ENCODE data around the gene KCNJ1.

KCNJ1 gene

DNA sequence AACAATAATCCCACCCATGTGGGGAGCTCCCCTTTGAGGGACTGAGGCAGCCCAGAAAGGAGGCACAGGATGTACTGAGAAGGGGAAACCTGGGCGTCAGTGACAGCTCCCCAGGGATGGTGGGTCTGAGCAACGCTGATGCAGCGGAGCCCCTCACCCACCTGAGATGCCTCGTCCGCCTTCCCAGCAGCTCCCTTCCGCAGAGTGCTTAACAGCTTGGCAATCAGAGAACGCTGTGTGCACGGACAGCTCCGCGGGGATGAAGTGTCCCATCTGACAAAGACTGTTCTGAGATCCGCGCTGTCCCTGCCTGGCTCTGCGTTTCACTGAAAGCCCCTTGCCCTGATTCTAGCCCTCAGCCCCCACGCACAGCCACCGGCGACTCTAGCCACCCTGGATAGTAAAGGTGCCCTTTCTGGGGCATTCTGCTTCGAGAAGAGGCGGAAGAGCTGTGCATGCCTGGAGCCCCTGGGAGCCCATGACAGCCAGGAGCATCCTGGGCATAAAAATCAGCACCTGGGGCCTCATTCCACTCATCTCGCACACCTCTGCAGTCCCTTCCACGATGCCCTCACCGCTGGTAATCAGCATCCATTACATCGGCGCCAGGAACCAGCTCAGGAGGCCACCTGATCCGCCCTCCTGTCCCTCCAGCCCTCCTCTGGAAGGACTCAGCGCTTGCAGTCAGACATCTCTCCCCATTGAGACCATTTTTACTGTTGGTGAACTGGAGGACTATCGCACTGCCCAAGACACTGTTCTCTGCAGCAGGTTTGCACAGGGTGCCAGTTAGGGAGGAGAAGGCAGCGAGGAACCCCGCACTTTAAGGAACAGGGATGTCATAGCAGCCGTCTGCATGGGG, 34.8 kb upstream of the KCNJ1 start:
- no peak for DNase-seq

DNA sequence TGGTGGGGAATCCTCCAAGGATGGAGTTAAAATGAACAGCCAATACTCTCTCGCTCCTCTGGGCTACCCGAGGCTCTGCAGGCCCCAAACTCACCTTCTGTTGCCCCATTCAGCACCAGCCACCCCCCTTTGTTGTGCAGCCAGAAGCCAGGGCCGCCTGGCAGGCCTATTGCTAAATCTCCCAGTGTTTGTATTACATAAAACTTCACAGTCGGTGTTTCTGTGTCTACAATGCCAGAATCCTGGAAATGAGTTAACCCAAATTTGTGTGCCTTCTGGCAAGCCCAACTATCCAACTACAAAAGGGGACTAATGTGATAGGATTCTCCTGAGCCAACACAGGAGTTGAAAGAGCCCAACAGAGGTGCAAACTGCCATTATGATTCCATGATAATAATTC, 33.4 kb upstream of the KCNJ1 start:
- DNase-seq, result no peak

DNA sequence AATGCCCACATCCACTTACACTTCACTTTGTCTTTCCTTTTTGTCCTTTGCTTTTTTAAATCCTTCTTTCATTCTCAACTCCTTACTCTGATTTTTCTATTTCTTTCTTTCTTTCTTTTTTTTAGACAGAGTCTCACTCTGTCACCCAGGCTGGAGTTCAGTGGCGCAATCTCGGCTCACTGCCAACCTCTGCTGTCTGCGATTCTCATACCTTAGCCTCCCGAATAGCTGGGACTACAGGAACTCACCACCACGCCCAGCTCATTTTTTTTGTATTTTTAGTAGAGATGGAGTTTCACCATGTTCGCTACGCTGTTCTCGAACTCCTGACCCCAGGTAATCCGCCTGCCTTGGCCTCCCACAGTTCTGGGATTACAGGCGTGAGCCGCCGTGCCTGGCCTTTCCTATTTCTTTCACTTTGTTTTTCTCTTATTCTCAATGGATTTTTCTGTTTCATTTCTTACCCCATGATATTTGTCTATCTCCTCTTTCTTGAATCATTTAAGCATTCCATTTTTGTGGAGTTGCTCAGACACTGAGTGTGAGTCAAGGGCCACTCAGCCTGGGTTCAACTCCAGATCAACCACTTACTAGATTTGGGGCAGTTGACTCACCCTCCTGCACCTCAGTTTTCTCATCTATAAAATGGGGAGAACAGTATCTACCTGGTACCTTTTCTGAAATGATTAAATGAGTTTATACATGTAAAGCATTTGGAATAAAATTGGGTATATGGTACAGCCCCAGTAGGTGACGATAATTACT, 31.7 kb upstream of the KCNJ1 start:
- no peak for DNase-seq

DNA sequence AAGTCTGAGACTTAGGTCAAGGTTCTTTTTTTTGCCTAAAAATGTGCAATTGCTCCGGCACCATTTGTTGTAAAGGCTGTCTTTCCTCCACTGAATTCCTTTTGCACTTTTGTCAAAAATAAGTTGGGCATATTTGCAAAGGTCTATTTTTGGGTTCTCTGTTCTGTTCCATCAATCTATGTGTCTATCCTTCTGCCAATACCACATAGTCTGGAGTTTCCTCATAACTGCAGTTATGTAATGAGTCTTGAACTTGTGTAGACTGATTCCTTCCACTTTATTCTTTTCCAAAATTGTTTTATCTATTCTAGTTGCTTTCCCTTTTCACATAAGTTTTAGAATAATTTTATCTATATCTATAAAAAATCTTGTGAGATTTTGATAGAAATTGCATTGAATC, 30.7 kb upstream of the KCNJ1 start:
- DNase-seq, result no peak

DNA sequence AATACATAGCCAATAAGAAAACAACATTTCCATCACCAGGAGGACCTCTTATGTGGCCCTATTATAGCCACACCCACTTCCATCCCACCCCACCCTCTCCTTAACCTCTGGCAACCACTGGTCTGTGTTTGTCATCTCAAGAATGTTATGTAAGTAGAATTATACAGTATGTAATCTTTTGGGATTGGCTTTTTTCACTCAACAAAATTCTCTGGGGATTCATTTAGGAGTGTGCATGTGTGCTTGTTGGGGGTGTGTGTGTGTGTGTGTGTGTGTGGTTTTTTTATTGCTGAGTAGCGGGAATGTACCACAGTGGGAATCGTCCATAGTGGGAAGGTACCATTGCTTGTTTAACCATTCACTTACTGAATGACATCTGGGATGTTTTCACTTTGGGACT, 29.3 kb upstream of the KCNJ1 start:
- no peak for DNase-seq

DNA sequence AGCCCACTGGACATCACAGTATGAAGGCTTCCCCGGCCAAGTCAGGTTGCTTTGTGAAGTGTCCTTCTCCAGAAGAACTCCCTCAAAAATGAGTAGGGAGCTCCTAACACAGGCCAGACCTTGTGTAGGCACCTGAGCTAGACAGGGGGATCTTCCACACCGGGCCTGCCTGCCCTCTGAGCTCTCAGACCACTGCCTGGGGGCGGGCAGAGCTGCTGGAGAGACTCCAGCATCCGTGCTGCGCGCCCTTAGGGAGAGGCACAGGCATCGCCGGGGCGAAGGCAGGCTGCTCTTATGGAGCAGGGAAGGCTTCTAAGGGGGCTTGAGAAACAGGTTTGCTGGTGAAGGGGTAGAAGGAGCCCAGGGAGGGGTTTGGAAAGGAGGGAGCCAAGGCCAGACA, 28.4 kb upstream of the KCNJ1 start:
- no peak for DNase-seq

DNA sequence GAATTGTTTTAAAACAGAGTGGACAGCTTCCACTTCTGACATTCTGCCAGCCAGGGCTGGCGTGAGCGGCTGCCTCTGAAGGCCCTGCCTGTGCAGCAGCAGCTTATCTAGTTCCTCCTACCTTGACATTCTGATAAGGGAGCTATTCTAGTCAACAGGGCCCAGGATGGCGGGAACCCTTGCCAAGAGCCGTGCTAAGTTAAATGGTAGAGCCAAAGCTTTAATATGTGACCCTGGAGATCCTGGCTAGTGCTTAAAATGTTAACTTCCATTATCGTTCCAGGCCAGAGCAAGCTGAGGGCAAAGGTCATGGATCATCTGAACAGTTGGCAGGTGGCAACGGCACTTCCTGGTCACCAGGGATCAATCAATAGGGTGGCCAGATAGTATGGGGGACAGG, 27.6 kb upstream of the KCNJ1 start:
- DNase-seq, result no peak

DNA sequence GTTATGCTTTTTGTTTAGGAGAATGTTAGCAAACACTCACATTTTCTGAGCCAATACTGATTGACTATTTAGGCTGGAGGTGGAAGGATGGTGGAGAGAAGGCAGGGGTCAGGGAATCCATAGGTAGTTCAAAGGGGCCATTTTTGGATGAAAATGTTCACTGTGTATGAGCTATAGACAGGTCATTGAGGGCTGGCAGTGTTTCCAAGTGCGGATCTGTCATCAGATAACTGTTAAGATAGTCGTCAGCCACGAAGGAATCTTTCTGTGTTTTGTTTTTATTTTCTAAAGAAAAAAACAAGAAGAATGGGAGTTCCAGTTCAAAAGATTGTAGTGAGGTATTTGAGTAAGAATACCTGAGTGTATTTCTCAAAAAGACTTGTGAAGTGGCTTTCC, 27.2 kb upstream of the KCNJ1 start:
- DNase-seq, result no peak

DNA sequence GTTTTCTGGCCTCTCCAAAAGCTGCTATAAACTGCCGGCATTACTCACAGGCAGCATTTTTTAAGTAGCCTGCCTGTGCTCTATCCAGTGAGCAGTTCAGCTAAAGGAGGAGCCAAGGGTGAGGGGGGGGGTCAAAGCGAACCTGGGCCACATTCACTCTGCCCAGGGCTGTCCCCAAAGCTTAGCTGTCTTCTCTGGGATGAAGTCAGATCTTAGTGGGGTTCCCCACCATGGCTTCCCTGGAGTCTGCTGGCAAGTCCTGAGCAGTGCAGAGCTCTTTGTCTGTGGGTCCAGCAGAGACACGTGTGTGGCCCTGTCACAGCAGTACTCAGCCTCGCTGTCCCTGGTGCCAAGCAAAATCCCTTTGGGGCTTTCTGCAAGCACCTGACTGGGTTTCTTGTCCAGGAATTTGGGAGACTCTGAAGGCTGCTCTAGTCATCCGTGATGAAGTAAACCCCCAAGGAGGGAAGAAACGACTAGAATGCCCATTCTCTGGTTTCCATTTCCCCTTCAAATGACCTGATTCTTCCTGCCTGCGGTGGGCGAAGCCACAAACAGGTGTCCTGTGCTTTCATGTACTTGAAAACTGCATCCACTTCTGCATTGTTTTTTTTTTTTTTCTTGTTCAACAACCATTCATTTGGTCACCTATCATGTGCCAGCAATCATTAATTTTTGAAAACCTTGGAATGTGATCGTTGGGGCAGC, 26.6 kb upstream of the KCNJ1 start:
- DNase-seq, result no peak

DNA sequence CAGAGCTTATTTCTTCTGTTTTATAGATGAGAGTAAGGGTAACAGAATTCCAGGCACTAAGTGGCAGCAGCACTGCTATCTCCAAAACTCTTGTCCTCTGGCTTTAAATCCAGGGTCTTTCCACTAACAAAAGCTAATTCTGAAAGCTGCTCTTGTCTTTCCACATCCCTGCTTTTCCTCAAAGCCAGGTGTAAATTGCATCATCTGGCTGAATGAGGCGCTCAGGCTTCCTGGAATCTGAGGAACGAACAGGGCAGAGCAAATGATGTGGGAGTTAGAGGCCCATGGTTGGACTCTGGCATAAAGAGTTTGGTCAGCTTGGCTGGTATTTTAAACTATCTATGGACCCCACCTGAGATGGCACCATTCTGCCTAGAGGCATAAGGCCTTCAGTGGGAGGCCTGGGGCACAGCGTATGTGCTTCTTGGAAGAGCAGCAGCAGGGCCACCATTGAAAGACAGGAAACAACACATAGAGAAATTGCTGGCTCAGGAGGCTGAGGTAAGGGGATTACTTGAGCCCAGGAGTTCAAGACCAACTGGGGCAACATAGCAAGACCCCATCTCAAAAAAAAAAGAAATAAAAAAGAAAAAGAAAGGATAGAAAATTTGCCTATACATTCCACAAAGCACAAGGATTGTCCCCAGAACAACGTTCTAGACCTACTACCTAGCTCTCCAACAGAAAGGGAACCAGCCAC, 25.9 kb upstream of the KCNJ1 start:
- DNase-seq, result no peak

DNA sequence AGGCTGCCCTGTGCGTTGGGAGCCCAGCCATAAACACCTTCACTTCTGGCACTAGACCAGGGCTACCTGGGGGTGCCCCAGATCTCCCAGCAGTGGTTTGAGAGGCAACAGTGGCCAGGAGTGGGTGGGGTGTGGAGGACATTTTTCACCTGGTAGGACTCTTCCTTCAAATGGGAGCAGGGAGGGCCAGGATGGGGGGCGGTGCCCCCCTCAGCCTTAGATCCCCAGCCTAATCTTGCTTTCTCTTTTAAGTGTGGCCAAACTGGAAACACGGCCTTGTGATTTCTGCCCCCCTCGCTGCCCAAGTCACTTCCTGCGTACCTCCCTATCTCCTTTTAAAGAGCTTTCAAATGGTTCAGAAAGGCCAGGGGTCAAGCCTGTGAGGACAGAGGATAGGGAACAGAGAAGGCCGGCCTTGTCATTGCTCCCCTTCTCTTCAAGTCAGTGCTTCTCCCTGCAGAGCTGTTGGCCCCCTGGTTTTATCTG, 24.9 kb upstream of the KCNJ1 start:
- DNase-seq, result no peak

DNA sequence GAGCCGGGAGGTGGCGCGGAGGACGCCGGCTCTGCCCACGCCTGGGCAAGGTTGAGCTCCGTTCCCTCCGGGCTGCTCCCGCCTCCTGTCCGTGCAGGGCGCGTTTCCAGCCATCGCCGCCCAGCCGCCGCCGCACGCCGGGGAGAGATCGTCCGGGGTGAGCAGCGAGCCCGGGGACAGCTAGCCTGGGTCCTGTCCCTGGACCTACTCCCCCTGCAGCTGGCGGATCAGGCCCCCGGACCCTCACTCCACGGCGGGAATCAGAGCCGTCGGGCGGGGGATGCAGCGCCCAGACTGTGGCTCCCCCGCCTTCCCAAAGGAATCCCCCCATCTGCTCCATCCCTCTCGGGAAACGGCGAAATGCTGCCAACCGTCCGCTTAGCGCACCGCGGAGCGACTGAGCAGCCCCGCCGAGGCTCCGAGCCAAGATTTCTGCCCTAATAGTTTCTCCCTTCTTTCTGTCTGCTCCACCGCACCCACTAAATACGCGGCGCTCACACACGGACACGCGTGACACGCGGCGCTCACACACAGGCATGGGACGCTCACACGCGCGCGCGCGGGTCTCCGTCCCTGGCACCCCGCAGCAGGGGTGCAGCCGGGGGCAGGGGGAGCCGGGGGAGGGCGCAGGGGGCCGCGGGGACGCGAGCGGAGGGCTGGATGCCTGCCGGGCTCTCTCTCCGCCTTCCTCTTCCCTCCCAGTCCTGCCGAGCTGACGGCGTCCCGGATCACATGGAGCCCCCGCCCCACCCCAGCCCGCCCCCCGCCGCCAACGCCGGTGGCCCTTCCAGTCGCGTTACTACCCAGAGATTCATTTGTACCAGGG, 23.7 kb upstream of the KCNJ1 start, which contains the start of gene KCNJ5:
Gene KCNJ5, plus strand, starts transcription at position 814 of the 826 bp plus-strand sequence. CDS start 19,918 bp downstream, outside the sequence.
- DNase-seq, result no peak

DNA sequence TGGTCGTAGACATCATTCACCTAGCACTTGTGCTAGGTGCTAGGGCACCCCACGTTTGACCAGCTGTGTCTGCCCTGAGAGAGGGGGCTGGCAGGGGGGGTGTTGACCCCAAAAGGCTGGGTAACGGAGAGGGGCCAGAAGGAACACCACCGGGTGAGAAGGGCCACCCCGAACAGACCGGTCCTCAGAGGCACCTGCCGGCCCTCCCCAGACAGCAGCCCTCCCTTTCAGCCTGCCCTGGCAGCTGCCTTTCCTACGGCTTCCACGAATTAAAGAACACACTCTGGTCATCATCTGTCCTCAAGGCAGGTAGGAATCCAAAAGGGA, 23.1 kb upstream of the KCNJ1 start:
- no peak for DNase-seq

DNA sequence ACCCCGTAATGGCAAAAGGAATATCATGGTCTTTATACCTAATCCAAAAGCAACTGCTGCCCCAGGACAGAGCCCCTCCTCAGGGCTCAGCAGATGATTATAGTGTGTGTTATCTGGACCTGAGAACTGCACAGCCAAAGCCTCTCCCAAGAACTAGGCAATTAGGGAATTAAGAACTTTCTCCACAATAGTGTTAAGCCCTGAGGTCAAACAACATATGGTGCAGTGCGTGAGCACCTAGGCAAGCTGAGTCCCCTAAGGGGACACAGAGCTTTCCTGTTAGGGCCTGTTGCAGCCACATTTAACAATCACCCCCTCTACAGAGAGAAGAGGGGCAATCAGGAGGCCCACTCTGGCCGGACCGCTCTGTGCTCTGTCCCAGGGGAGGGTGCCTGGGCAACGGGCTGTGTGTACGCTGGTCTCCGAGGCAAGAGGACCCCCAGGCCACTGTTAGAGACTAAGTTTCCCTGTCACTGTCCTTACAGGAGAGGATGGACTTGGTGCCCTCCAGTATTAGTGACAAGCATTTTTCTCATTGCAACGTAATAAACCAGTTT, 22.6 kb upstream of the KCNJ1 start:
- no peak for DNase-seq

DNA sequence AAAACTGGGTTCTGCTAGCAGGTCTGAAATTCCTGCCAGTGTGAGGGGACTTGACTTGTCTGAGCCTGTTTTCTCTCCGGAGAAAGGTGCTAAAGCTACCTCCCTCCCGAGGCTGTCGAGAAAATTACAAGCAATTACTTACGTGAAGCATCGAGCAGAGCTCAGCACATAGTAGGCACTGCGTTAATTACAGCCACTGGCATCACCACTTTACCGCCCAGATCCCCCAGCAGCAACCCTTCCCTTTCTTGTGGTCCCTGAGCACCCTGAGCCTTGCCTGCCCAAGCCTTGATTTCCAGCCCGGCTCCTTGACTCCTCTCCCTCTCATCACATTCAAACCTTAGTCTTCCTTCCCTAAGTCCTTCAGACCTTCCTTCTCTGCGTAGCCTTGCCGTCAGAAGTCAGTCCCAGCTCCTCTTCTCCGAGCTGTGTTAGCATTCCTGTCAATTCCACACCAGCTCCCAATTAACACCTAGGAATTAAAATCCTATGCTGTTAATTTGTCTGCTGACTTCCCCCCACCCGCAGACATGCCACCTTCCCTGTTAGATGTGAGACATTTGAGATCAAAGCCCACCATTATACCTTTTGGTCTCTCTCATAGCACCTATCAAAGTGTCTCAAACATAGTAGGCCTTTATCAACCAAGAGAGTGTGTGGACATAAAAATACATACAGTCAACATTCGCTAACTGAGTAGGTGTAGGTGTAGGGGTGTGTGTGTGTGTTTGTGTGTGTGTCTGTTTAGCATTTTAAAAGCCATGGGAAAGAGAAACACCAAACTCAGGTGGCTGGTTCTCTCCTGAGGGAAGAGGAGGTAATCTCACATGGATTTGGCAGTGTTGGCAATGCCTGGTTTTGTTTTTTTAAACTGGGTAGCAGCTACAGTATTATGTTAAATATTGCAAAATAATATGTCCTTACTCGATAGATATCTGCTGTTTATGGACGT, 21.2 kb upstream of the KCNJ1 start:
- no peak for DNase-seq

DNA sequence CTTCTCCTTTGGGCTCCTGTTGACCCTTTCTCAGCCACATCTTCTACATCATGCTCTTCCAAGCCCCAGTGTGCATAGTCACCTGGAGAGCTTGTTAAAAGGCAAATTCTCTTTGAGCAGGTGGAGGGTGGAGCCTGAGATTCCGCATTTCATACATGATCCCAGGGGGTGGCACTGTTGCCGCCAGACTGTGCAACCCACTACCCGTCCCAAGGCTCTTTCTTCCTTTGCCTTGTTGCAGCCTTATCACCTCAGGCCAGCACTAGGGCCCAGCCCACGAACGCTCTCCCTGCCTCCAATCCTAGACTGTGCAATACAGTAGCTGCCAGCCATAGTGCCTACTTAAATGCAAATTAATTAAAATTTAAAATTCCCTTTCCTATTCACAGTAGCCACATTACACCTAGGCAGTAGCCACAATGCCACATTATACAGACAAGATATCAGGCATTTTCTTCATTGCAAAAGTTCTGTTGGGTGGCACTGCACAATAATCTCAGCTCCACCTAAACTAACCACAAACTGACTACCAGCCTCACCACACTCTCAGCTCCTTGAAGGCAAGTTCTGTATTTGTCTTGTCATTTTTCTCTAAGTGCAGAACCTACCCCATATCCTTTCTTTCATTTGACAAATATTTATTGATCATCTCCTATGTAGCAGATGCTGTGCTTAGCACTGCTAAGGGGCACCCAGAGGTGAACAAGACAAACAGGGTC, 19.5 kb upstream of the KCNJ1 start:
- no peak for DNase-seq

DNA sequence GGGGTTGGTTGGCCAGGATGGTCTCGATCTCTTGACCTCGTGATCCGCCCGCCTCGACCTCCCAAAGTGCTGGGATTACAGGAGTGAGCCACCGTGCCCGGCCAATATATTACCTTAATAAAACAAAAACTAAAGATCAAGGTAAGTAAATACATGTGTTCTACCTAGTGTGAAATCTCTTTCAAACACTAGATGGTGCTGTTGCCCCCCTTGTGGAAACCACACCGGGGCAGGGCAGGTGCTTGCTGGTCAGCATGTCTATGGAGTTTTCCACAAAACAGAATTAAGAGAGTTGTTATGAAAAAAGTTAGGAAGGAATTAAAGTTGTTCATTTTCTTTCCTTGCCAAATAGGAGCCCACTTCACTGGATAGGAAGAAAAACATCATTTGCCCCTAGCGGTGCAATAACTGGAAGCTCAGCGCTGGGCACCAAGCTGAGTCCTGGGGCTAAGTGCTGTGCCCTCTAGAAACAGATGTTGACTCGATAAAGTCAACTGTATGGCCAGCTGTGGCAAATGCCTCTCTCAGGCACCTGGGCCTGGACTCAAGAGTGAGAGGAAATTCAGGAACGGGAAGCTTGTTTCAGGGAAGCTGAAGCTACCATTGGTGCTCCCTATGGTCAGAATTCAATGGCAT, 17.7 kb upstream of the KCNJ1 start:
- no peak for DNase-seq

DNA sequence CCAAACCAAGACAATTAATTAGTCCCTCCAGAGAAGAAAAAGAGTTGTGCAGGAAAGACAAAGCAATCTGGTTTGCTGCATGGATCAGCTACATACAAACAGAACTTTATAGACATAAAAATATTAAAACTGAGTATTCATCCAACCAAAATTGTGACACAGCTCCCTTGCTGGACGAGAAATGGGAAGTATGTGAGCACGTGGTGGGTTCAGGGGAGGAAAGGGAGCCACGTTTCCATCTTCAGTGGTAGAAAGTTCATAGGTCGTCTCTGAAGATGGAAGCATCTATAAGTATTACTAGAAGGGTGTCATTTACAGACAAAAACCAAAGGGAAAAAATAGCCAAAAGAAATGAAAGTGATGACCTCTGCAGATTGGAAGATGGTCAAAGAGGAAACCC, 17.0 kb upstream of the KCNJ1 start:
- no peak for DNase-seq

DNA sequence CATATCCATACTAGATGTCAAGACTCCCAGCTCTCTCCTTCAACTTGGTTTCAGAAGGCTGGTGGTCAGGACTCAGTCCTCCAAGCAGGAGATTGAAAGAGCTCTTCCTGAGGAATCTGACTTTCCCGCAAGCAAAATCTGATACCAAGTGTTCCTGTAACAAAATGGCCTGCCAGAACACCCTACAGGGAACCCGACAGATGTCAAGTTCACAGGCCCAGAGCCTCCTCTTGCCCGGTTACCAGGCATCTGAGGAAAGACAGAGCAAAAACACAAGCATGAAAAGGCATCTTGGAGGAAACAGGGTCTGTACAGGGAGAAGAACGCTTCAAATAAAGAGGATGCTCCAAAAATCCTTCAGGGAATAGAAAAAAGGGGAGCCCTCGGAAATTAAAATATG, 15.4 kb upstream of the KCNJ1 start:
- no peak for DNase-seq
